ENCODE results near the gene PROKR2.

The PROKR2 gene

GRCh38 chr20:5282561-5282960 lies 34.2 kb downstream of the PROKR2 start:
- DNase-seq (ENCODE audit: low spot score) = no peak

GRCh38 chr20:5279661-5280060 lies 37.1 kb downstream of the PROKR2 start:
- DNase-seq (ENCODE audit: low spot score) = no peak

- DNase-seq (ENCODE audit: low spot score) = no peak
Observed at GRCh38 chr20:5272268-5272667, 44.5 kb downstream of the PROKR2 start.

GRCh38 chr20:5270603-5271002 lies 46.2 kb downstream of the PROKR2 start:
- DNase-seq (ENCODE audit: low spot score) = no peak

GRCh38 chr20:5268449-5268848 lies 48.3 kb downstream of the PROKR2 start:
- no peak for DNase-seq (ENCODE audit: low spot score)

- no peak for DNase-seq (ENCODE audit: low spot score)
Observed at GRCh38 chr20:5267092-5267491, 49.7 kb downstream of the PROKR2 start.

Measured in putamen (tissue), 1 donor.